H1 (cell line): ENCODE data around the gene MAIP1. TPM values are rescaled to one million over a fixed set of nuclear protein-coding genes. Genes with fewer than 3 reads are reported as not detected.

Experiments
- CTCF ChIA-PET: fragments of 300-600 bp; sonication (Branson Sonifier 250); formaldehyde crosslinking; loops from one replicate; lab custom pipeline; 2021; ENCODE audit not compliant: partially characterized antibody; lab: Charles Lee
- POLR2A ChIA-PET: fragments of 300-600 bp; sonication (Branson Sonifier 250); formaldehyde crosslinking; loops from one replicate; lab custom pipeline; 2021; ENCODE audit warnings: inconsistent platforms; ENCODE audit not compliant: partially characterized antibody; lab: Charles Lee
- DNase-seq, 2 experiments: peaks; one replicate each; pipeline versions ENCODE4 v3.0.0 to v3.0.0-alpha.2; 2010 to 2022; ENCODE audit warnings: low spot score in 2 of 2, low read depth in 1 of 2, mixed read lengths in 1 of 2
- FAIRE-seq: peaks from 2 replicates; lab custom pipeline; 2011; peaks lifted over from hg19 to GRCh38; lab: Jason Lieb, UNC
- H2AFZ ChIP-seq: 2 replicates; pipeline ENCODE4 v1.8.1; 2012; ENCODE audit warnings: low read length, inconsistent platforms
- H2AK5ac ChIP-seq: 2 replicates; pipeline ENCODE4 v1.6.1; 2013; ENCODE audit warnings: low read depth, low read length
- H2BK120ac ChIP-seq: replicated peaks from 2 replicates; pipeline ENCODE3; 2013; ENCODE audit warnings: low read depth, low read length, inconsistent platforms
- H2BK12ac ChIP-seq: 2 replicates; pipeline ENCODE4 v1.6.1; 2013; ENCODE audit warnings: low read depth, low read length
- H2BK15ac ChIP-seq: 2 replicates; pipeline ENCODE4 v1.6.1; 2013; ENCODE audit warnings: low read length
- H2BK20ac ChIP-seq: 2 replicates; pipeline ENCODE4 v1.6.1; 2013; ENCODE audit warnings: low read length
- H2BK5ac ChIP-seq: 2 replicates; pipeline ENCODE4 v1.6.1; 2013; ENCODE audit warnings: low read depth, low read length
- H3K14ac ChIP-seq: 2 replicates; pipeline ENCODE4 v1.6.1; 2013; ENCODE audit warnings: inconsistent platforms; ENCODE audit not compliant: insufficient read length
- H3K18ac ChIP-seq: 2 replicates; pipeline ENCODE4 v1.6.1; 2013; ENCODE audit warnings: low read length; ENCODE audit errors: extremely low read depth
- H3K23ac ChIP-seq: 2 replicates; pipeline ENCODE4 v1.6.1; 2013; ENCODE audit warnings: inconsistent platforms; ENCODE audit not compliant: insufficient read length
- H3K23me2 ChIP-seq: 2 replicates; pipeline ENCODE4 v1.6.1; 2013; ENCODE audit warnings: low read depth, low read length
- H3K27ac ChIP-seq: 2 replicates; pipeline ENCODE4 v1.6.1; 2011; ENCODE audit warnings: low read depth, low read length, inconsistent platforms
- H3K27me3 ChIP-seq, 4 experiments: replicated peaks in 1 of 4; 1 replicate in 1 of 4; 2 replicates in 3 of 4; pipeline versions ENCODE4 v1.6.1 to v1.8.1; 2011 to 2013; ENCODE audit warnings: low read length in 3 of 4, mild to moderate bottlenecking in 3 of 4, inconsistent platforms in 2 of 4, mixed read lengths in 2 of 4, moderate library complexity in 1 of 4; ENCODE audit not compliant: control insufficient read depth in 3 of 4, insufficient read depth in 3 of 4; ENCODE audit errors: extremely low read depth in 1 of 4
- H3K36me3 ChIP-seq, 4 experiments: 2 replicates each; pipeline versions ENCODE4 v1.6.1 to v1.8.1; 2011 to 2013; ENCODE audit warnings: mild to moderate bottlenecking in 4 of 4, low read length in 3 of 4, moderate library complexity in 2 of 4, control low read depth in 1 of 4, inconsistent platforms in 1 of 4; ENCODE audit not compliant: insufficient read depth in 4 of 4, control insufficient read depth in 2 of 4
- H3K4ac ChIP-seq: replicated peaks from 2 replicates; pipeline ENCODE3; 2013; ENCODE audit warnings: low read length, low read depth, mixed read lengths, inconsistent platforms; ENCODE audit not compliant: insufficient read length
- H3K4me1 ChIP-seq, 4 experiments: replicated peaks in 1 of 4; 1 replicate in 1 of 4; 2 replicates in 3 of 4; pipeline versions ENCODE4 v1.6.1 to v1.8.1; 2011 to 2013; ENCODE audit warnings: low read length in 3 of 4, inconsistent platforms in 2 of 4, mixed read lengths in 1 of 4; ENCODE audit not compliant: insufficient read depth in 4 of 4, control insufficient read depth in 3 of 4
- H3K4me2 ChIP-seq, 2 experiments: 2 replicates each; pipeline versions ENCODE4 v1.6.1 to v1.8.1; 2011 to 2013; ENCODE audit warnings: low read depth in 2 of 2, low read length in 2 of 2, control low read depth in 1 of 2, inconsistent platforms in 1 of 2, mild to moderate bottlenecking in 1 of 2; ENCODE audit not compliant: insufficient read depth in 1 of 2
- H3K4me3 ChIP-seq, 4 experiments: fragments of 200-600, 300-600 bp in 1 of 4; sonication (generic), shearing (Covaris generic), sonication (Bioruptor Twin) in 1 of 4; 2 replicates each; pipeline versions ENCODE4 v1.5.1 to v1.8.1; 2011 to 2016; ENCODE audit warnings: low read length in 4 of 4, low read depth in 3 of 4, control low read depth in 2 of 4, inconsistent platforms in 2 of 4, mild to moderate bottlenecking in 2 of 4, mixed read lengths in 1 of 4, moderate library complexity in 1 of 4; ENCODE audit not compliant: insufficient read depth in 2 of 4; ENCODE audit errors: extremely low read depth in 1 of 4
- H3K56ac ChIP-seq: replicated peaks from 2 replicates; pipeline ENCODE3; 2013; ENCODE audit warnings: low read depth, mild to moderate bottlenecking, mixed read lengths, low read length, inconsistent platforms; ENCODE audit not compliant: insufficient read length
- H3K79me1 ChIP-seq: 2 replicates; pipeline ENCODE4 v1.6.1; 2013; ENCODE audit warnings: low read depth, low read length, control low read depth
- H3K79me2 ChIP-seq, 2 experiments: 2 replicates each; pipeline versions ENCODE4 v1.6.1 to v1.8.1; 2012 to 2013; ENCODE audit warnings: low read length in 2 of 2, mild to moderate bottlenecking in 2 of 2, inconsistent platforms in 1 of 2; ENCODE audit not compliant: insufficient read depth in 2 of 2, control insufficient read depth in 1 of 2
- H3K9ac ChIP-seq, 4 experiments: replicated peaks in 1 of 4; 1 replicate in 1 of 4; 2 replicates in 3 of 4; pipeline versions ENCODE4 v1.6.1 to v1.8.1; 2011 to 2013; ENCODE audit warnings: low read depth in 3 of 4, low read length in 3 of 4, control low read depth in 2 of 4, mild to moderate bottlenecking in 2 of 4, moderate library complexity in 2 of 4, inconsistent platforms in 1 of 4; ENCODE audit errors: extremely low read depth in 1 of 4
- H3K9me3 ChIP-seq, 2 experiments: 2 replicates each; pipeline versions ENCODE4 v1.6.1 to v1.8.1; 2012 to 2013; ENCODE audit warnings: mild to moderate bottlenecking in 2 of 2, moderate library complexity in 2 of 2, control low read depth in 1 of 2, inconsistent platforms in 1 of 2, low read depth in 1 of 2, low read length in 1 of 2, mixed read lengths in 1 of 2; ENCODE audit not compliant: insufficient read depth in 2 of 2
- H4K20me1 ChIP-seq, 2 experiments: replicated peaks in 1 of 2; 2 replicates each; pipeline versions ENCODE3 to v1.8.1; 2011 to 2013; ENCODE audit warnings: inconsistent platforms in 2 of 2, low read length in 2 of 2, mild to moderate bottlenecking in 1 of 2; ENCODE audit not compliant: insufficient read depth in 2 of 2, control insufficient read depth in 1 of 2
- H4K5ac ChIP-seq: 2 replicates; pipeline ENCODE4 v1.6.1; 2013; ENCODE audit warnings: low read length, low read depth, mixed read lengths, inconsistent platforms; ENCODE audit not compliant: insufficient read length
- H4K8ac ChIP-seq: 2 replicates; pipeline ENCODE4 v1.8.0; 2013; ENCODE audit warnings: mild to moderate bottlenecking, moderate library complexity, low read length, inconsistent platforms; ENCODE audit not compliant: insufficient read depth; ENCODE audit errors: extremely low read depth
- H4K91ac ChIP-seq: replicated peaks from 2 replicates; pipeline ENCODE3; 2013; ENCODE audit warnings: low read length, mixed read lengths, inconsistent platforms; ENCODE audit not compliant: insufficient read length
- CBX8 ChIP-seq: fragments of 300-800, 300-1000 bp; sonication (generic); IDR thresholded peaks from 2 replicates; pipeline ENCODE4 v1.7.1; 2016; ENCODE audit warnings: low read depth, low read length, borderline replicate concordance
- WGBS, 2 experiments: shearing (Covaris generic) in 1 of 2; methylation state at CpG; one replicate each; pipeline versions ENCODE4 v1.1.6 to v1.1.7; 2013 to 2015; ENCODE audit warnings: low lambda C conversion rate in 2 of 2, mixed read lengths in 2 of 2, inconsistent platforms in 1 of 2, low coverage in 1 of 2, missing lambda C conversion rate in 1 of 2; ENCODE audit not compliant: insufficient replicate concordance in 2 of 2, insufficient coverage in 1 of 2, insufficient read length in 1 of 2; ENCODE audit errors: extremely low coverage in 1 of 2, missing lambda C conversion rate in 1 of 2; 5-methylcytosine and 5-hydroxymethylcytosine counted together
- polyA plus RNA-seq, 7 experiments: library from polyadenylated mRNA; depleted of rRNA in 3 of 7; stranded (reverse) in 5 of 7; unstranded in 2 of 7; fragments of >200 nt in 5 of 7; fragments of 200-250 nt in 2 of 7; gene quantifications; 1 replicate in 5 of 7; 2 replicates in 1 of 7; 4 replicates in 1 of 7; pipeline versions ENCODE4 v1.2.1 to v1.2.3, GENCODE V29; 2011 to 2013; ENCODE audit warnings: missing spikeins in 2 of 7, mixed read lengths in 2 of 7
- total RNA-seq: library from RNA; stranded (reverse); fragmentation: NEBNext Ultra II Directional; extraction: Animal tissue kit (Norgen Biotek cat#: 25700); gene quantifications from 2 replicates; pipeline ENCODE4 v1.2.1, GENCODE V29; 2021

Gene MAIP1
- total and polyA plus RNA-seq, 2 of the 8 experiments (the other 6 are each of a cell fraction or from before 2014, with no cell fraction given): 23.2 to 28.5 TPM

DNA sequence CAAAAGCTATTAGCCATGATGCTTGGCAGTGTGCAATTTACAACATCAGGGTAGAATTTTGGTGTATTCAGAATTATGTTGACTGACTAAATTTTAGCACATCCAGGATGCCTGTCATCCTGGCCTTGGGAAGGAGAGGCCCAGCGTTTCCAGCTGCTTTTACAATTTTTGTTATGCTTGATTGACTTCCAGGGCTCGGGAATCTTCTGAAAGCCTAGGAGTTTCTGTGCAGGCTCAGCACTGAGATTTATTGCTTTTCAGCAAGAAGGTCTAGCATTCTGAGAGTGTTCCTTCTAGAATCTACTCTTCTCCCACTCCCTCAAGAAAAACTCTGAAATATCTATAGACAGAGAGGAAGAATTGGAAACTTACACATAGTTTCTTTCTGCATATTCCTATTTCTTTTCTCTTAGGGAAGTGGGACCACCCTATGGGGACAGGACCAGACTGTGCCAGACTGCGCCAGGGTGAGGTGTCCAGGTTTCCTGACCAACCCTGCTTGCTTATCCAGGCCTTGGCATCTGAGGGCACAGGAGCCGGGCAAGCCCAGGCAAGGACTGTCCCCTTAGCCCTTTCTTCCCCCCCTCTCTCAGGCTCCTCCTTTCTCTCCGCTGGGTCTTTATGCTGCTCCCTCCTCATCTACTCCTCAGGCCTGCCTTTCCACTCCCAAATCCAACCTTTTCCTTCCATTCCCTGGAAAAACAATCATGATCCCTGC, 26.9 kb downstream of the MAIP1 start:
- peak overlapping the region; percentile 87; the same call in 1 of the 2 replicates for H2BK5ac ChIP-seq
- no peaks in the 10 kb centered on the region for H3K79me2 ChIP-seq
- no peak overlapping the region for H3K4me3 ChIP-seq
- no peak overlapping the region for H4K91ac ChIP-seq
- no peak overlapping the region for H2AFZ ChIP-seq
- ChIA-PET CTCF (interaction anchor here (0.5 to 1.9 kb wide), 7 partner anchors 403 to 742 kb away, joined by 3 to 6 read pairs (median 3); no protein-coding TSS in a partner anchor), POLR2A (interaction anchor here (0.7 kb wide), 1 partner anchor 544 kb away, joined by 3 read pairs; the partner anchor contains the start of gene SGO2)
- no peak overlapping the region for H3K9ac ChIP-seq
- peaks cover 6 to 17% (median 11%) of the 10 kb centered on the region in 4 experiments; a peak in 6 of 7 replicates for H3K4me1 ChIP-seq
- peak overlapping the region; percentile 78; the same call in 1 of the 2 replicates for H3K18ac ChIP-seq
- no peak overlapping the region for H2BK15ac ChIP-seq
- H3K56ac ChIP-seq: no peak overlapping the region
- no peak overlapping the region for H3K14ac ChIP-seq
- 0 out of 2 replicates have a peak, but pooled peaks cover 1% of the 10 kb centered on the region for H3K23me2 ChIP-seq
- no peak overlapping the region for H4K8ac ChIP-seq
- FAIRE-seq (no peak), DNase-seq (no peak)
- no peaks in the 10 kb centered on the region for H3K79me1 ChIP-seq
- H2BK120ac ChIP-seq: peak overlapping the region; percentile 84
- H2BK20ac ChIP-seq: peak overlapping the region; percentile 98; the same call in 1 of the 2 replicates
- H3K4me2 ChIP-seq: no peak overlapping the region
- no peaks in the 10 kb centered on the region for H3K27me3 ChIP-seq
- WGBS, 2 experiments: 78% methylated on average over 5 of the region's 5 CpGs; no CpG with 5 or more reads in 1 of the 2 experiments
- no peaks in the 10 kb centered on the region for H3K9me3 ChIP-seq
- H3K4ac ChIP-seq: no peak overlapping the region
- no peaks in the 10 kb centered on the region for H3K36me3 ChIP-seq
- no peak overlapping the region for H3K27ac ChIP-seq
- 0 out of 2 replicates have a peak overlapping the region, but pooled peaks have one; percentile 85 for H2BK12ac ChIP-seq
- 0 out of 2 replicates have a peak overlapping the region, but pooled peaks have one; percentile 72 for H2AK5ac ChIP-seq
- no peak overlapping the region for H4K5ac ChIP-seq
- no peak overlapping the region for H3K23ac ChIP-seq
- H4K20me1 ChIP-seq: no peaks in the 10 kb centered on the region
- no peak for TF ChIP-seq CBX8
